HG03520 (cell line): Measurements from ENCODE around the gene PTPRJ.

ENCODE experiments used
- ATAC-seq: cut with Tn5 transposase; IDR thresholded peaks from one replicate; pipeline ENCODE4 v1.9.1; 2021; ENCODE audit warnings: mild to moderate bottlenecking, moderate library complexity; ENCODE audit not compliant: unreplicated experiment

PTPRJ gene

GRCh38 chr11:47967577-47968525 is 12.5 kb upstream of the PTPRJ start:
- no peak for ATAC-seq

GRCh38 chr11:47969401-47969800 is 11.0 kb upstream of the PTPRJ start:
- ATAC-seq, result no peak

- ATAC-seq, result no peak
These were observed 8.9 kb upstream of the PTPRJ start for GRCh38 chr11:47971501-47971900.

GRCh38 chr11:47973173-47973572 is 7.2 kb upstream of the PTPRJ start:
- no peak for ATAC-seq

- no peak for ATAC-seq
These were observed 3.4 kb upstream of the PTPRJ start for GRCh38 chr11:47976931-47977330.

- no peak for ATAC-seq
These were observed 2.7 kb upstream of the PTPRJ start for GRCh38 chr11:47977623-47978022.

- no peak for ATAC-seq
These were observed 826 bp upstream of the PTPRJ start for GRCh38 chr11:47979378-47980087.

GRCh38 chr11:47980907-47981621 is 705 bp downstream of the PTPRJ start:
- peak; percentile 52 for ATAC-seq

- no peak for ATAC-seq
These were observed 1.5 kb downstream of the PTPRJ start for GRCh38 chr11:47981667-47982404.

- ATAC-seq, result no peak
These were observed 2.3 kb downstream of the PTPRJ start for GRCh38 chr11:47982616-47983015.

- ATAC-seq, result no peak
These were observed 3.4 kb downstream of the PTPRJ start for GRCh38 chr11:47983464-47984397.

GRCh38 chr11:47986219-47986618 is 5.9 kb downstream of the PTPRJ start:
- ATAC-seq, result no peak

- ATAC-seq, result no peak
These were observed 6.4 kb downstream of the PTPRJ start for GRCh38 chr11:47986742-47987141.

GRCh38 chr11:47987310-47987709 is 7.0 kb downstream of the PTPRJ start:
- no peak for ATAC-seq

- ATAC-seq, result no peak
These were observed 7.4 kb downstream of the PTPRJ start for GRCh38 chr11:47987781-47988180.

- ATAC-seq, result no peak
These were observed 9.4 kb downstream of the PTPRJ start for GRCh38 chr11:47989779-47990178.

- no peak for ATAC-seq
These were observed 11.0 kb downstream of the PTPRJ start for GRCh38 chr11:47991266-47991830.

- no peak for ATAC-seq
These were observed 11.5 kb downstream of the PTPRJ start for GRCh38 chr11:47991894-47992293.
